Breast epithelium (tissue), 4 donors: ENCODE measurements around the gene ATN1. TPM values are rescaled to one million over a fixed set of nuclear protein-coding genes. Genes with fewer than 3 reads are reported as not detected.

Experiments
- DNase-seq, 2 donors: peaks; one replicate each; pipeline ENCODE4 v3.0.0-alpha.2; 2019; ENCODE audit warnings: low spot score in 2 of 2
- H3K27ac ChIP-seq, 2 donors: fragments of 200-600 bp; sonication (generic) in 1 of 2; one replicate each; pipeline ENCODE4 v1.5.1; 2016 to 2019; ENCODE audit warnings: mild to moderate bottlenecking in 1 of 2
- H3K27me3 ChIP-seq, 2 donors: fragments of 200-600 bp; sonication (generic) in 1 of 2; one replicate each; pipeline versions ENCODE4 v1.5.1 to v1.6.0; 2017 to 2019; ENCODE audit warnings: control low read depth in 1 of 2, mild to moderate bottlenecking in 1 of 2
- H3K36me3 ChIP-seq: fragments of 200-600 bp; one replicate; pipeline ENCODE4 v1.5.1; 2019
- H3K4me1 ChIP-seq, 2 donors: fragments of 200-600 bp; sonication (generic); one replicate each; pipeline ENCODE4 v1.5.1; 2016 to 2019; ENCODE audit warnings: control low read depth in 1 of 2
- H3K4me3 ChIP-seq, 3 donors: fragments of 200-600 bp; sonication (generic); 1 replicate in 2 of 3; 2 replicates in 1 of 3; pipeline ENCODE4 v1.5.1; 2016 to 2019; ENCODE audit warnings: mild to moderate bottlenecking in 3 of 3, moderate library complexity in 2 of 3
- H3K9me3 ChIP-seq, 2 donors: fragments of 200-600 bp; sonication (generic) in 1 of 2; one replicate each; pipeline ENCODE4 v1.5.1; 2016 to 2019; ENCODE audit warnings: control low read depth in 1 of 2
- POLR2A ChIP-seq: fragments of 450-650 bp; IDR thresholded peaks from one replicate; pipeline ENCODE4 v1.6.1; 2016; ENCODE audit warnings: antibody characterized with exemption, mild to moderate bottlenecking, moderate library complexity
- POLR2AphosphoS5 ChIP-seq, 3 donors: sonication (generic); formaldehyde crosslinking; IDR thresholded peaks; one replicate each; pipeline ENCODE4 v1.6.1; 2017; ENCODE audit warnings: antibody characterized with exemption in 3 of 3
- intact Hi-C: fragments of 100-400 bp; cut with DNase I; formaldehyde crosslinking; loops from one replicate; pipeline ENCODE4 v1.15.1; 2023; ENCODE audit warnings: low total_unique reads
- total RNA-seq, 3 donors: library from RNA; depleted of rRNA; stranded (reverse); fragments of >200 nt; gene quantifications; one replicate each; pipeline ENCODE4 v1.1.0, GENCODE V29; 2016
- TF ChIP-seq, protein P1 (sequence below), 3 donors: fragments of 450-650 bp; IDR thresholded peaks; one replicate each; pipeline ENCODE4 v1.5.1; 2016 to 2017; ENCODE audit warnings: antibody characterized with exemption in 3 of 3, mild to moderate bottlenecking in 3 of 3, moderate library complexity in 3 of 3

Gene ATN1
- total RNA-seq, 3 donors from 2014 or later, result 57.9 to 96.4 (median 59.7) TPM

DNA sequence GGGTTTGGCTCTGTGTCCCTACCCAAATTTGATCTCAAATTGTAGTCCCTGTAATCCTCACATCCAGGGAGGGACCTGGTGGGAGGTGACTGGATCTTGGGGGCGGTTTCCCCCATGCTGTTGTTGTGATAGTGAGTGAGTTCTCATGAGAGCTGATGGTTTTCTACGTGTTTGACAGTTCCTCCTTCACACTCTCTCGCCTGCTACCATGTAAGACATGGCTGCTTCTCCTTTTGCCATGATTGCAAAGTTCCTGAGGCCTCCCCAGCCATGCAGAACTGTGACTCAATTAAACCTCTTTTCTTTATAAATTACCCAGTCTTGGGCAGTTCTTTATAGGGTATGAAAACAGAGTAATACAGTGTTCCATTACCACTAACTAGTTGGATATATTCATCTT is 33.4 kb upstream of the ATN1 start:
- no peaks in the 10 kb centered on the region for H3K36me3 ChIP-seq
- no peak overlapping the region for H3K27ac ChIP-seq
- no peaks in the 10 kb centered on the region for H3K9me3 ChIP-seq
- TF ChIP-seq POLR2AphosphoS5 (IDR thresholded peaks at IDR 0.05) (no peak), POLR2A (no peak)
- TF ChIP-seq, protein P1, sequence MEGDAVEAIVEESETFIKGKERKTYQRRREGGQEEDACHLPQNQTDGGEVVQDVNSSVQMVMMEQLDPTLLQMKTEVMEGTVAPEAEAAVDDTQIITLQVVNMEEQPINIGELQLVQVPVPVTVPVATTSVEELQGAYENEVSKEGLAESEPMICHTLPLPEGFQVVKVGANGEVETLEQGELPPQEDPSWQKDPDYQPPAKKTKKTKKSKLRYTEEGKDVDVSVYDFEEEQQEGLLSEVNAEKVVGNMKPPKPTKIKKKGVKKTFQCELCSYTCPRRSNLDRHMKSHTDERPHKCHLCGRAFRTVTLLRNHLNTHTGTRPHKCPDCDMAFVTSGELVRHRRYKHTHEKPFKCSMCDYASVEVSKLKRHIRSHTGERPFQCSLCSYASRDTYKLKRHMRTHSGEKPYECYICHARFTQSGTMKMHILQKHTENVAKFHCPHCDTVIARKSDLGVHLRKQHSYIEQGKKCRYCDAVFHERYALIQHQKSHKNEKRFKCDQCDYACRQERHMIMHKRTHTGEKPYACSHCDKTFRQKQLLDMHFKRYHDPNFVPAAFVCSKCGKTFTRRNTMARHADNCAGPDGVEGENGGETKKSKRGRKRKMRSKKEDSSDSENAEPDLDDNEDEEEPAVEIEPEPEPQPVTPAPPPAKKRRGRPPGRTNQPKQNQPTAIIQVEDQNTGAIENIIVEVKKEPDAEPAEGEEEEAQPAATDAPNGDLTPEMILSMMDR (IDR thresholded peaks at IDR 0.05), result no peak
- intact Hi-C loops, result no loop called here
- DNase-seq, result no peak
- H3K4me1 ChIP-seq, result peaks cover 0 to 3% of the 10 kb centered on the region in 2 donors
- no peak overlapping the region for H3K4me3 ChIP-seq
- H3K27me3 ChIP-seq, result no peaks in the 10 kb centered on the region

DNA sequence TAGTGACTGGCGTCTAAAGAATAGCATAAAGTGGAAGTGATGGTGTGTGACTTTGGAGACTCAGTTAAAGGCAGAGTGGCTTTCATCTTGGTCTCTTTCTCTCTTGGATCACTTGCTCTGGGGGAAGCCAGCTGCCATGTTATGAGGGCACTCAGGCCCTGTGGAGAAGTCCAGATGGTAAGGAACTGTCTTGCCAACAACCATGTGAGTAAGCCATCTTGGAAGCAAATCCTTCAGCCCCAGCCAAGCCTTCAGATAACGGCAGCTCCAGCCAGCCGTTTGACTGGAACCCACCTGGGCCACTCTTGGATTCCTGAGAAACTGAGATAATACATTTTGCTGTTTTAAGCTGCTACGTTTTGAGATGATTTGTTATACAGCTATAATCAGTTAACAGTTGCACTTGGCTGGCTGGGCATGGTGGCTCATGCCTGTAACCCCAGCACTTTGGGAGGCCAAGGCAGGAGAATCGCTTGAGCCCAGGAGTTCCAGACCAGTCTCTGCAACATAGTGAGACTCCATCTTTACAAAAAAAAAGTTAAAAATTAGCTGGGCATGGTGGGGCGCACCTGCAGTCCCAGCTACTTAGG is 30.8 kb upstream of the ATN1 start:
- intact Hi-C loops, result no loop called here
- H3K27ac ChIP-seq, result no peak overlapping the region
- no peak for TF ChIP-seq POLR2A
- TF ChIP-seq, protein P1 (IDR thresholded peaks at IDR 0.05), result no peak
- no peak for TF ChIP-seq POLR2AphosphoS5 (IDR thresholded peaks at IDR 0.05)
- no peak for DNase-seq
- no peaks in the 10 kb centered on the region for H3K36me3 ChIP-seq
- H3K9me3 ChIP-seq, result no peaks in the 10 kb centered on the region
- H3K4me1 ChIP-seq, result no peaks in the 10 kb centered on the region
- no peaks in the 10 kb centered on the region for H3K27me3 ChIP-seq
- no peak overlapping the region for H3K4me3 ChIP-seq

DNA sequence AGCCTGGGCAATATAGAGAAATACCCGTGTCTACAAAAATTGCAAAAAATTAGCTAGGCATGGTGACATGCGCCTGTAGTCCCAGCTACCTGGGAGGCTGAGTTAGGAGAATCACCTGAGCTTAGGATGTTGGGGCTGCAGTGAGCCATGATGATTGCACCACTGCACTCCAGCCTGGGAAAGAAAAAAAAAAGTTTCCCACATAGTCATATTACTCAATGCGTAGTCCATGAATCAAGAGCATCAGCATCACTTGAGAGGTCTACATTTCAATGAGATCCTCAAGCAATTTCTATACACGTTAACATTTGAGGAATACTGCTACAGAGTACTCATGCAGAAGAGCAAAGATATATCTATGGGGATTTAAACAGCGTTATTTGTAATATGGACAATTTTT is 28.3 kb upstream of the ATN1 start:
- no peak for DNase-seq
- no peaks in the 10 kb centered on the region for H3K36me3 ChIP-seq
- no peaks in the 10 kb centered on the region for H3K4me1 ChIP-seq
- H3K9me3 ChIP-seq, result no peaks in the 10 kb centered on the region
- no peaks in the 10 kb centered on the region for H3K27me3 ChIP-seq
- H3K4me3 ChIP-seq, result no peak overlapping the region
- peak overlapping the region in 1 of 2 donors; percentile 16 for H3K27ac ChIP-seq
- TF ChIP-seq POLR2AphosphoS5 (IDR thresholded peaks at IDR 0.05) (no peak), POLR2A (no peak)
- TF ChIP-seq, protein P1 (IDR thresholded peaks at IDR 0.05), result no peak
- intact Hi-C loops, result no loop called here

DNA sequence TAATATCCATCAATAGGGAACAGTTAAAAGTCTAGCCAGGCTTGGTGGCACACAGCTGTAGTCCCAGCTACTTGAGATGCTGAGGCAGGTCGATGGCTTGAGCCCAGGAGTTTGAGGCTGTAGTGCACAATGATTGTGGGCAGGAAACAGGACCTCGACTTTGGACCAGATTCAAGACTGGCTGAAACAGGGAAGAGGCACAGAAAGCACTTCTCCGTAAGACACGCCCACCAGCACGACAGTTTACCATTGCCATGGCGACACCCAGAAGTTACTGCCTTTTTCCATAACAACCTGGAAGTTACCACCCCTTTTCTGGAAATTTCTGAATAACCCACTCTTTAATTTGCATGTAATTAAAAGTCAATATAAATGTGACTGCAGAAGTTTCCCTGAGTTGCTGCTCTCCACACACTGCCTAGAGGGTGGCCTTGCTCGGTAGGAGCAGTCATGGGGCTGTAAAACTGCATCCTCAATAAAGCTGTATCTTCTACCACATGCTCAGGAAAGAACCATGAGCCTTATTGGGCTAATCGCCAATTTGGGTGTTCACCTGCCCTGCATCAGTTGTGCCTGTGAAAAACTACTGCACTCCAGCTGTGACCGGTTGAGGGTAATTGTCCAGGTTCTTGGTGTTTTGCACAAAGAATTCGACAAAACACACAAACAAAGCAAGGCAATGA is 27.8 kb upstream of the ATN1 start:
- TF ChIP-seq POLR2AphosphoS5 (IDR thresholded peaks at IDR 0.05) (no peak), POLR2A (no peak)
- TF ChIP-seq, protein P1 (IDR thresholded peaks at IDR 0.05), result no peak
- DNase-seq, result no peak
- Histone ChIP-seq H3K36me3 (no peaks in the 10 kb centered on the region), H3K4me1 (no peaks in the 10 kb centered on the region), H3K4me3 (no peak overlapping the region), H3K27ac (peak overlapping the region in 1 of 2 donors; percentile 16), H3K9me3 (no peaks in the 10 kb centered on the region), H3K27me3 (no peaks in the 10 kb centered on the region)
- intact Hi-C loops, result no loop called here

DNA sequence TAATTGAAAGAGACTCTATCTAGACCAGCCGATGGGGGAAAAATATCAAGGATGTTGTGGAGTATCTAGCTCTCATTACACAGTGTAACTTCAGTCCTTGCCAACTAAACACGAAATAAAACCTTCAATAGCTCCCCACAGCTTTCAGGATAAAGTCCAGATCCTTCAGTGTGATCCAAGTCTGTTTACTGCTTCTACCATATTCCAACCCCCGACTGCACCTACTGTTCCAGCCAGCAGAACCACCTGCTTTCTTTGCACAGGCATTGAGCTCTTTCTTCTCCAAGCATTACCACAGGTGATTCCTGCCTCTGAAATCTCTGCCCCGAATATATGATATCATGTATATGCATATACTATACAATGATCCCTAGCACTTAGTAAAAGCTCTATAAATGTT is 25.3 kb upstream of the ATN1 start:
- Histone ChIP-seq H3K36me3 (no peaks in the 10 kb centered on the region), H3K27me3 (no peaks in the 10 kb centered on the region), H3K4me1 (no peaks in the 10 kb centered on the region), H3K27ac (no peak overlapping the region), H3K4me3 (no peak overlapping the region), H3K9me3 (no peaks in the 10 kb centered on the region)
- TF ChIP-seq, protein P1 (IDR thresholded peaks at IDR 0.05), result no peak
- TF ChIP-seq POLR2AphosphoS5 (IDR thresholded peaks at IDR 0.05) (no peak), POLR2A (no peak)
- no peak for DNase-seq
- intact Hi-C loops, result no loop called here
